ENCODE data around the gene DAGLA. TPM values are rescaled to one million over a fixed set of nuclear protein-coding genes. Genes with fewer than 3 reads are reported as not detected.

Gene DAGLA
- total and polyA plus RNA-seq, 8 donors: 3.7 to 6.9 (median 5.2) TPM

GRCh38 chr11:61787928-61788491 lies 107.8 kb downstream of the DAGLA start:
- peak; percentile 11 to 29 (median 19) for TF ChIP-seq CTCF (IDR thresholded peaks at IDR 0.05)
- WGBS, 2 donors: 32 to 33% methylated on average over 9 of the region's 9 CpGs
- no peak for FAIRE-seq
- no peak overlapping the region for H3K27ac ChIP-seq
- ATAC-seq: peak in 3 of 4 donors; percentile 7 to 26 (median 18)
- H3K9me3 ChIP-seq: no peaks in the 10 kb centered on the region
- intact Hi-C loops (cut with DNase I): loop anchor here in 1 of 3 donors (5.0 kb wide), 1 partner anchor 41 kb away; no protein-coding TSS in a partner anchor
- H3K27me3 ChIP-seq: no peaks in the 10 kb centered on the region
- H3K4me3 ChIP-seq: no peak overlapping the region
- peak in 2 of 6 donors; percentile 45 to 60 for DNase-seq
- peaks cover 0 to 10% (median 0%) of the 10 kb centered on the region in 3 donors for H3K4me1 ChIP-seq
- H3K36me3 ChIP-seq: peaks cover 0 to 56% (median 13%) of the 10 kb centered on the region in 3 donors

GRCh38 chr11:61791737-61792309 lies 111.6 kb downstream of the DAGLA start:
- no peaks in the 10 kb centered on the region for H3K9me3 ChIP-seq
- DNase-seq (peak in 4 of 6 donors; percentile 62 to 74 (median 66)), ATAC-seq (peak; percentile 53 to 71 (median 61)), FAIRE-seq (no peak)
- 1% methylated on average over 14 of the region's 14 CpGs for WGBS, 2 donors
- peaks cover 0 to 19% (median 0%) of the 10 kb centered on the region in 3 donors for H3K4me1 ChIP-seq
- peaks cover 0 to 27% (median 11%) of the 10 kb centered on the region in 3 donors for H3K36me3 ChIP-seq
- intact Hi-C loops (cut with DNase I): no loop called here
- peak overlapping the region; percentile 63 to 88 (median 82) for H3K4me3 ChIP-seq
- peak overlapping the region; percentile 86 to 97 (median 96) for H3K27ac ChIP-seq
- H3K27me3 ChIP-seq: no peaks in the 10 kb centered on the region
- no peak for TF ChIP-seq CTCF (IDR thresholded peaks at IDR 0.05)

GRCh38 chr11:61792310-61793082 lies 112.3 kb downstream of the DAGLA start, which contains the start of the genes FEN1 and TMEM258:
TSS of gene FEN1 (plus strand) at chr11:61792911. CDS start at chr11:61795362, 2,451 bp downstream.
TSS of gene TMEM258 (minus strand) at chr11:61792599. CDS start at chr11:61792558, 41 bp downstream.
- H3K4me3 ChIP-seq: peak within 1 kb of the TSS; percentile 63 to 88 (median 82)
- ATAC-seq (peak; percentile 88 to 93 (median 90)), FAIRE-seq (no peak), DNase-seq (peak; percentile 82 to 96 (median 88))
- WGBS, 2 donors: 0% methylated on average over 59 to 61 of the region's 61 CpGs
- H3K9me3 ChIP-seq: no peaks in the 10 kb centered on the region
- peak within 1 kb of the TSS; percentile 86 to 97 (median 96) for H3K27ac ChIP-seq
- intact Hi-C loops (cut with DNase I): no loop called here
- no peaks in the 10 kb centered on the region for H3K27me3 ChIP-seq
- peaks cover 0 to 19% (median 0%) of the 10 kb centered on the region in 3 donors for H3K4me1 ChIP-seq
- no peak for TF ChIP-seq CTCF (IDR thresholded peaks at IDR 0.05)
- H3K36me3 ChIP-seq: peaks cover 0 to 23% (median 7%) of the 10 kb centered on the region in 3 donors

- intact Hi-C loops (cut with DNase I): no loop called here
- Histone ChIP-seq H3K9me3 (no peaks in the 10 kb centered on the region), H3K27me3 (no peaks in the 10 kb centered on the region), H3K4me1 (peaks cover 0 to 19% (median 0%) of the 10 kb centered on the region in 3 donors), H3K4me3 (peak overlapping the region; percentile 63 to 88 (median 82)), H3K27ac (peak overlapping the region; percentile 86 to 97 (median 96)), H3K36me3 (peaks cover 0 to 15% (median 7%) of the 10 kb centered on the region in 3 donors)
- 2 to 3% methylated on average over 28 to 29 of the region's 29 CpGs for WGBS, 2 donors
- ATAC-seq (peak in 2 of 4 donors; percentile 11 to 14), DNase-seq (peak in 1 of 6 donors; percentile 23), FAIRE-seq (no peak)
- TF ChIP-seq CTCF (IDR thresholded peaks at IDR 0.05): no peak
These were observed 113.1 kb downstream of the DAGLA start for GRCh38 chr11:61793083-61793828.

All from pancreas (tissue), 10 donors.